ENCODE measurements around the gene MTM1. TPM values are rescaled to one million over a fixed set of nuclear protein-coding genes. Genes with fewer than 3 reads are reported as not detected.

Gene MTM1
- total and polyA plus RNA-seq, 2 experiments from 2014 or later: 3.2 to 8.7 TPM

DNA sequence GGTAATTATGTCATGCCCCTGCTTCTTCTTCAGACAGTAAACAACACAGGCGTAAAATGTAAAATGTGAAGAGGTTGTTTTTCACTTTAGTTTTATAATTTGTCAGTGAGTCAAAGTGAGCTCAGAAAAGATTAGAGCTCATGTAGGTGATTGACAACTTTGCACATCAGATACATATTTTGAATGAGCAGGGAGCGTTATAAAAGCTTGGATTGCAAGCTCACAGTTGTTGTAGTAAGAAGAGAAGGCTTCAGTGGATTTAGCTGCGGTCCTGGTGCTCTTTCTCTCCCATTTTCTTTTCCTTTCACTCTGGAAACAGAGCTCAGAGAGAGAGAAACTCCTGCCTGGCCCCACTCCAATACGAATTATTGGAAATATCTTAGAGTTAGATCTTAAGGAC is 151.2 kb downstream of the MTM1 start:
- DNase-seq (ENCODE audit: low spot score): no peak
- ATAC-seq: no peak
- H3K4me1 ChIP-seq (ENCODE audit: insufficient read depth): no peaks in the 10 kb centered on the region

More for the DNA sequence above, 151.2 kb downstream of the MTM1 start:
- no peaks in the 10 kb centered on the region; the same call in 2 of the 3 replicates for H3K4me1 Mint-ChIP-seq
- Histone ChIP-seq H4K20me1 (replicated peaks; ENCODE audit: insufficient read depth) (no peaks in the 10 kb centered on the region), H3K9me2 (ENCODE audit: insufficient read depth) (no peaks in the 10 kb centered on the region), H3K4me2 (no peak overlapping the region), H3K4me3 (no peak overlapping the region), H2AFZ (no peak overlapping the region), H3K36me3 (ENCODE audit: insufficient read depth) (no peaks in the 10 kb centered on the region), H3K27me3 (ENCODE audit: insufficient read depth) (no peaks in the 10 kb centered on the region), H3K79me2 (replicated peaks; ENCODE audit: insufficient read depth) (peaks cover 6% of the 10 kb centered on the region; the same call in 1 of the 2 replicates), H3F3A (replicated peaks; ENCODE audit: low read depth) (no peaks in the 10 kb centered on the region), H3K27ac (ENCODE audit: low read depth) (no peak overlapping the region)
- no peak overlapping the region for H3K4me3 Mint-ChIP-seq
- no peaks in the 10 kb centered on the region for H3K9me3 Mint-ChIP-seq
- TF ChIP-seq EZH2 (IDR thresholded peaks at IDR 0.05; ENCODE audit: low read depth, unreplicated experiment) (no peak), ZNF331 (CRISPR knock-in tag; IDR thresholded peaks at IDR 0.05; ENCODE audit: low read depth) (no peak), EZH2phosphoT487 (IDR thresholded peaks at IDR 0.05; ENCODE audit: unreplicated experiment) (no peak), ZNF462 (CRISPR knock-in tag; IDR thresholded peaks at IDR 0.05) (no peak), POLR2AphosphoS5 (IDR thresholded peaks at IDR 0.05; ENCODE audit: low read depth) (no peak), ZNF114 (CRISPR knock-in tag; IDR thresholded peaks at IDR 0.05) (no peak), STAT1 (IDR thresholded peaks at IDR 0.05; ENCODE audit: unreplicated experiment) (no peak), JUNB (IDR thresholded peaks at IDR 0.05; ENCODE audit: unreplicated experiment) (no peak), NANOG (IDR thresholded peaks at IDR 0.05; ENCODE audit: borderline replicate concordance) (no peak), CREB1 (CRISPR knock-in tag; IDR thresholded peaks at IDR 0.05; ENCODE audit: low read depth) (no peak)
- TF ChIP-seq, protein P1, sequence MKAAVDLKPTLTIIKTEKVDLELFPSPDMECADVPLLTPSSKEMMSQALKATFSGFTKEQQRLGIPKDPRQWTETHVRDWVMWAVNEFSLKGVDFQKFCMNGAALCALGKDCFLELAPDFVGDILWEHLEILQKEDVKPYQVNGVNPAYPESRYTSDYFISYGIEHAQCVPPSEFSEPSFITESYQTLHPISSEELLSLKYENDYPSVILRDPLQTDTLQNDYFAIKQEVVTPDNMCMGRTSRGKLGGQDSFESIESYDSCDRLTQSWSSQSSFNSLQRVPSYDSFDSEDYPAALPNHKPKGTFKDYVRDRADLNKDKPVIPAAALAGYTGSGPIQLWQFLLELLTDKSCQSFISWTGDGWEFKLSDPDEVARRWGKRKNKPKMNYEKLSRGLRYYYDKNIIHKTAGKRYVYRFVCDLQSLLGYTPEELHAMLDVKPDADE (IDR thresholded peaks at IDR 0.05): no peak
- TF ChIP-seq, protein P2, sequence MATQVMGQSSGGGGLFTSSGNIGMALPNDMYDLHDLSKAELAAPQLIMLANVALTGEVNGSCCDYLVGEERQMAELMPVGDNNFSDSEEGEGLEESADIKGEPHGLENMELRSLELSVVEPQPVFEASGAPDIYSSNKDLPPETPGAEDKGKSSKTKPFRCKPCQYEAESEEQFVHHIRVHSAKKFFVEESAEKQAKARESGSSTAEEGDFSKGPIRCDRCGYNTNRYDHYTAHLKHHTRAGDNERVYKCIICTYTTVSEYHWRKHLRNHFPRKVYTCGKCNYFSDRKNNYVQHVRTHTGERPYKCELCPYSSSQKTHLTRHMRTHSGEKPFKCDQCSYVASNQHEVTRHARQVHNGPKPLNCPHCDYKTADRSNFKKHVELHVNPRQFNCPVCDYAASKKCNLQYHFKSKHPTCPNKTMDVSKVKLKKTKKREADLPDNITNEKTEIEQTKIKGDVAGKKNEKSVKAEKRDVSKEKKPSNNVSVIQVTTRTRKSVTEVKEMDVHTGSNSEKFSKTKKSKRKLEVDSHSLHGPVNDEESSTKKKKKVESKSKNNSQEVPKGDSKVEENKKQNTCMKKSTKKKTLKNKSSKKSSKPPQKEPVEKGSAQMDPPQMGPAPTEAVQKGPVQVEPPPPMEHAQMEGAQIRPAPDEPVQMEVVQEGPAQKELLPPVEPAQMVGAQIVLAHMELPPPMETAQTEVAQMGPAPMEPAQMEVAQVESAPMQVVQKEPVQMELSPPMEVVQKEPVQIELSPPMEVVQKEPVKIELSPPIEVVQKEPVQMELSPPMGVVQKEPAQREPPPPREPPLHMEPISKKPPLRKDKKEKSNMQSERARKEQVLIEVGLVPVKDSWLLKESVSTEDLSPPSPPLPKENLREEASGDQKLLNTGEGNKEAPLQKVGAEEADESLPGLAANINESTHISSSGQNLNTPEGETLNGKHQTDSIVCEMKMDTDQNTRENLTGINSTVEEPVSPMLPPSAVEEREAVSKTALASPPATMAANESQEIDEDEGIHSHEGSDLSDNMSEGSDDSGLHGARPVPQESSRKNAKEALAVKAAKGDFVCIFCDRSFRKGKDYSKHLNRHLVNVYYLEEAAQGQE (IDR thresholded peaks at IDR 0.05; ENCODE audit: unreplicated experiment): no peak
- TF ChIP-seq, protein P3, sequence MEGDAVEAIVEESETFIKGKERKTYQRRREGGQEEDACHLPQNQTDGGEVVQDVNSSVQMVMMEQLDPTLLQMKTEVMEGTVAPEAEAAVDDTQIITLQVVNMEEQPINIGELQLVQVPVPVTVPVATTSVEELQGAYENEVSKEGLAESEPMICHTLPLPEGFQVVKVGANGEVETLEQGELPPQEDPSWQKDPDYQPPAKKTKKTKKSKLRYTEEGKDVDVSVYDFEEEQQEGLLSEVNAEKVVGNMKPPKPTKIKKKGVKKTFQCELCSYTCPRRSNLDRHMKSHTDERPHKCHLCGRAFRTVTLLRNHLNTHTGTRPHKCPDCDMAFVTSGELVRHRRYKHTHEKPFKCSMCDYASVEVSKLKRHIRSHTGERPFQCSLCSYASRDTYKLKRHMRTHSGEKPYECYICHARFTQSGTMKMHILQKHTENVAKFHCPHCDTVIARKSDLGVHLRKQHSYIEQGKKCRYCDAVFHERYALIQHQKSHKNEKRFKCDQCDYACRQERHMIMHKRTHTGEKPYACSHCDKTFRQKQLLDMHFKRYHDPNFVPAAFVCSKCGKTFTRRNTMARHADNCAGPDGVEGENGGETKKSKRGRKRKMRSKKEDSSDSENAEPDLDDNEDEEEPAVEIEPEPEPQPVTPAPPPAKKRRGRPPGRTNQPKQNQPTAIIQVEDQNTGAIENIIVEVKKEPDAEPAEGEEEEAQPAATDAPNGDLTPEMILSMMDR (conservative IDR thresholded peaks at IDR 0.05; ENCODE audit: low read depth in 2 of 2): no peak
- H3K27me3 Mint-ChIP-seq (ENCODE audit: insufficient read depth, low read depth, poor library complexity): no peaks in the 10 kb centered on the region
- H3K27ac Mint-ChIP-seq: no peak overlapping the region
- peaks cover 7% of the 10 kb centered on the region; the same call in 2 of the 3 replicates for H3K36me3 Mint-ChIP-seq (ENCODE audit: low read depth)
